Endothelial cell of umbilical vein (primary cell): ENCODE data around the gene KRTAP19-6. TPM values are rescaled to one million over a fixed set of nuclear protein-coding genes. Genes with fewer than 3 reads are reported as not detected.
"Not testable (repeated sequence)": the region's sequence is repeated elsewhere in the genome, so short reads cannot be mapped to it uniquely, and the experiment has no call there.

Source experiments
- BruUV-seq: library from RNA; stranded (reverse); fragments of 400-500 nt; replicated peaks from 2 replicates; lab custom pipeline; 2021; lab: Mats Ljungman, UMichigan
- CTCF ChIA-PET: fragments of 300-600, 350-600 bp; sonication (Branson Sonifier 250); formaldehyde crosslinking; loops from one replicate; lab custom pipeline; 2021; ENCODE audit warnings: antibody characterized with exemption, inconsistent platforms; lab: Charles Lee
- POLR2A ChIA-PET: fragments of 300-600, 350-600 bp; sonication (Branson Sonifier 250); formaldehyde crosslinking; loops from one replicate; lab custom pipeline; 2021; ENCODE audit warnings: antibody characterized with exemption, inconsistent platforms; lab: Charles Lee
- DNase-seq: peaks from one replicate; pipeline ENCODE4 v3.0.0-alpha.2; 2011; ENCODE audit warnings: low read depth, low spot score
- FAIRE-seq: peaks from 2 replicates; lab custom pipeline; 2011; peaks lifted over from hg19 to GRCh38; lab: Jason Lieb, UNC
- H2AFZ ChIP-seq: 2 replicates; pipeline ENCODE4 v1.6.0; 2012; ENCODE audit warnings: low read depth, low read length, control low read depth, inconsistent platforms
- H3K27ac ChIP-seq: 2 replicates; pipeline ENCODE4 v1.5.1; 2011; ENCODE audit warnings: low read depth, mild to moderate bottlenecking, control low read depth, low read length, moderate library complexity; ENCODE audit not compliant: insufficient read depth
- H3K27me3 ChIP-seq, 2 experiments: 2 replicates each; pipeline versions ENCODE4 v1.6.0 to v1.6.1; 2011; ENCODE audit warnings: low read length in 2 of 2, mixed read lengths in 1 of 2; ENCODE audit not compliant: control insufficient read depth in 2 of 2, insufficient read depth in 2 of 2
- H3K36me3 ChIP-seq, 2 experiments: 2 replicates in 1 of 2; 3 replicates in 1 of 2; pipeline ENCODE4 v1.5.1; 2011; ENCODE audit warnings: low read length in 2 of 2, mild to moderate bottlenecking in 1 of 2, moderate library complexity in 1 of 2; ENCODE audit not compliant: control insufficient read depth in 2 of 2, insufficient read depth in 2 of 2; ENCODE audit errors: extremely low read depth in 1 of 2
- H3K4me1 ChIP-seq: 3 replicates; pipeline ENCODE4 v1.5.1; 2011; ENCODE audit warnings: mild to moderate bottlenecking, low read length; ENCODE audit not compliant: control insufficient read depth, insufficient read depth; ENCODE audit errors: extremely low read depth
- H3K4me2 ChIP-seq: 2 replicates; pipeline ENCODE4 v1.6.1; 2011; ENCODE audit warnings: low read length, control low read depth, mixed read lengths; ENCODE audit not compliant: insufficient read depth
- H3K4me3 ChIP-seq, 3 experiments: fragments of 200-600 bp in 1 of 3; sonication (generic), shearing (Covaris generic) in 1 of 3; replicated peaks in 1 of 3; 2 replicates each; pipeline ENCODE4 v1.5.1; 2011 to 2016; ENCODE audit warnings: control low read depth in 3 of 3, low read length in 3 of 3, mild to moderate bottlenecking in 2 of 3, inconsistent platforms in 1 of 3, low read depth in 1 of 3, moderate library complexity in 1 of 3; ENCODE audit not compliant: insufficient read depth in 1 of 3
- H3K79me2 ChIP-seq: 2 replicates; pipeline ENCODE4 v1.6.0; 2012; ENCODE audit warnings: low read length, inconsistent platforms; ENCODE audit not compliant: control insufficient read depth, insufficient read depth
- H3K9ac ChIP-seq: replicated peaks from 2 replicates; pipeline ENCODE3; 2011; ENCODE audit warnings: low read length, control low read depth; ENCODE audit not compliant: insufficient read depth; ENCODE audit errors: extremely low read depth
- H3K9me1 ChIP-seq: replicated peaks from 3 replicates; pipeline ENCODE4 v1.6.0; 2011; ENCODE audit warnings: mild to moderate bottlenecking, low read length; ENCODE audit not compliant: control insufficient read depth, insufficient read depth; ENCODE audit errors: extremely low read depth
- H3K9me3 ChIP-seq: replicated peaks from 2 replicates; pipeline ENCODE4 v1.5.1; 2012; ENCODE audit warnings: low read length, inconsistent platforms; ENCODE audit not compliant: control insufficient read depth, insufficient read depth
- H4K20me1 ChIP-seq: replicated peaks from 2 replicates; pipeline ENCODE3; 2011; ENCODE audit warnings: mild to moderate bottlenecking, low read length; ENCODE audit not compliant: control insufficient read depth, insufficient read depth; ENCODE audit errors: extremely low read depth
- FOS ChIP-seq: IDR thresholded peaks from 2 replicates; pipeline ENCODE4 v1.6.1; 2011; ENCODE audit warnings: mild to moderate bottlenecking, low read length, moderate library complexity, borderline replicate concordance; ENCODE audit not compliant: insufficient read depth
- GATA2 ChIP-seq: IDR thresholded peaks from 2 replicates; pipeline ENCODE4 v1.7.0; 2011; ENCODE audit warnings: low read depth, mild to moderate bottlenecking, moderate library complexity, mixed read lengths, low read length; ENCODE audit not compliant: insufficient read length, insufficient read depth
- MYC ChIP-seq: IDR thresholded peaks from one replicate; pipeline ENCODE4 v1.6.1; 2011; ENCODE audit warnings: mild to moderate bottlenecking, low read depth, low read length
- POLR2A ChIP-seq: IDR thresholded peaks from 2 replicates; pipeline ENCODE4 v1.6.1; 2012; ENCODE audit warnings: low read depth, mild to moderate bottlenecking, control low read depth, low read length
- dilution Hi-C: fragments of 300-500 bp; cut with MboI; formaldehyde crosslinking; loops from one replicate; pipeline ENCODE4 v1.15.0; 2019; ENCODE audit warnings: low sequenced_read_pairs; ENCODE audit not compliant: extremely low pct_ligation_motif_present
- intact Hi-C: fragments of 100-400 bp; cut with micrococcal nuclease; formaldehyde crosslinking; loops from one replicate; pipeline ENCODE4 v1.10.0; 2022
- polyA plus RNA-seq, 4 experiments: library from polyadenylated mRNA; depleted of rRNA in 3 of 4; stranded (reverse) in 3 of 4; unstranded in 1 of 4; fragments of >200 nt; gene quantifications; 2 replicates each; pipeline versions ENCODE4 v1.2.1 to v1.2.3, GENCODE V29; 2011 to 2012; ENCODE audit warnings: missing spikeins in 1 of 4
- total RNA-seq: library from RNA; stranded (reverse); gene quantifications from 2 replicates; pipeline ENCODE4 v1.2.3, GENCODE V29; 2021
- TF ChIP-seq, protein P1 (sequence below): IDR thresholded peaks from 2 replicates; pipeline ENCODE4 v1.6.1; 2011; ENCODE audit not compliant: insufficient read depth, insufficient read length

Gene KRTAP19-6
- total and polyA plus RNA-seq, 2 donors (not counting 3 experiments of a cell fraction or from before 2014, with no cell fraction given) = not detected

DNA sequence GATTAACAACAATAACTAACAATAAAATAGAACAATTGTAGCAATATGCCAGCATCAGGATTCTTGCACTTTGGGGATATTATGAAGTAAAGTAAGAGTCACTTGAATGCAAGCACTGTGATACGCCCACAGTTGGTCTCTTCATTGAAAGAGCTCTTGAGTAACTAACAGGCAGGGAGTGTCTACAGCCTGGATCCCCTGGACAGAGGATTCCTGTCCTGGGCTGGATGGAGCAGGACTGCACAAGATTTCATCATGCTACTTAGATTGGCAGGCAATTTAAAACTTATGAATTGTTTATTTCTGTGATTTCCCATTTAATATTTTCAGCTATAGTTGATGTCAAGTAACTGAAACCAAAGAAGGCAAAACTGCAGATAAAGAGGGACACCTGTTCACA is 26.0 kb downstream of the KRTAP19-6 start:
- H3K27ac ChIP-seq = no peak overlapping the region
- ChIA-PET CTCF (no interaction called here), POLR2A (no interaction called here)
- no peak overlapping the region for H2AFZ ChIP-seq
- BruUV-seq = no TSS peak
- no peaks in the 10 kb centered on the region for H3K27me3 ChIP-seq
- DNase-seq = no peak
- H3K4me1 ChIP-seq = no peaks in the 10 kb centered on the region
- H3K4me3 ChIP-seq = no peak overlapping the region
- H3K9me3 ChIP-seq = peaks cover 2% of the 10 kb centered on the region
- no peaks in the 10 kb centered on the region for H3K79me2 ChIP-seq
- TF ChIP-seq MYC (no peak), FOS (no peak), GATA2 (no peak), POLR2A (no peak)
- TF ChIP-seq, protein P1, sequence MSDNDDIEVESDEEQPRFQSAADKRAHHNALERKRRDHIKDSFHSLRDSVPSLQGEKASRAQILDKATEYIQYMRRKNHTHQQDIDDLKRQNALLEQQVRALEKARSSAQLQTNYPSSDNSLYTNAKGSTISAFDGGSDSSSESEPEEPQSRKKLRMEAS = no peak
- intact Hi-C loops (no loop called here), dilution Hi-C loops (no loop called here)
- no peak overlapping the region for H3K9ac ChIP-seq
- no peaks in the 10 kb centered on the region for H4K20me1 ChIP-seq
- H3K9me1 ChIP-seq = no peaks in the 10 kb centered on the region
- no peak for FAIRE-seq
- no peaks in the 10 kb centered on the region for H3K36me3 ChIP-seq
- H3K4me2 ChIP-seq = no peak overlapping the region

DNA sequence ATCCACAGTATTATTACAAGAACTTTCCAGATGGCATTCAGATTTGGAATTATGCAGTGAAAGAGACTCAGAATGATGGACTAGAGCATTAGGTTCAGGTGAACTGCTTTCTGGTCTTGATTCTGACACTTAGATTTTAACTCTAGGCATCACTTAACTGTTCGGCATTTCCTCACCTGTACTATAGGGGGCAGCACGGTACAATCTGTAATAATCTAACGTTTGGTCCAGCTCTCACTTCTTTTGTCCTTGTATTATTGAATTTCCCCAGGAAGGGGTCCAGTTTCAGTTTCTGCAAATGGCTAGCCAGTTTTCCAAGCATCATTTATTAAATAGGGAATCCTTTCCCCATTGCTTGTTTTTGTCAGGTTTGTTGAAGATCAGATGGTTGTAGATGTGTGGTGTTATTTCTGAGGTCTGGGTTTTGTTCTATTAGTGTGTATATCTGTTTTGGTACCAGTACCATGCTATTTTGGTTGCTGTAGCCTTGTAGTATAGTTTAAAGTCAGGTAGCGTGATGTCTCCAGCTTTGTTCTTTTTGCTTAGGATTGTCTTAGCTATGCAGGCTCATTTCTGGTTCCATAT is 36.0 kb downstream of the KRTAP19-6 start:
- H3K4me1 ChIP-seq, BruUV-seq: not testable (repeated sequence)

More for the DNA sequence above, 36.0 kb downstream of the KRTAP19-6 start:
- DNase-seq, H2AFZ ChIP-seq, H3K27ac ChIP-seq, CTCF ChIA-PET, dilution Hi-C loops, H4K20me1 ChIP-seq, intact Hi-C loops, FAIRE-seq, H3K9ac ChIP-seq, H3K79me2 ChIP-seq, H3K9me1 ChIP-seq, H3K27me3 ChIP-seq, H3K36me3 ChIP-seq, H3K4me2 ChIP-seq, POLR2A ChIA-PET, H3K9me3 ChIP-seq, H3K4me3 ChIP-seq: not testable (repeated sequence)
